Thymus (tissue), 11 donors: ENCODE data around the gene STIM1. TPM values are rescaled to one million over a fixed set of nuclear protein-coding genes. Genes with fewer than 3 reads are reported as not detected.
A peak's percentile ranks its signal among the peaks of the same experiment; 100 is the strongest.

ENCODE experiments used
- DNase-seq, 9 donors: peaks; one replicate each; pipeline ENCODE4 v3.0.0-alpha.2; 2013; ENCODE audit warnings: low spot score in 9 of 9, low read depth in 6 of 9, missing footprints in 1 of 9
- H3K27ac ChIP-seq, 2 donors: one replicate each; pipeline ENCODE4 v1.5.1; 2013; ENCODE audit warnings: control low read depth in 1 of 2, low read depth in 1 of 2, low read length in 1 of 2, mild to moderate bottlenecking in 1 of 2, moderate library complexity in 1 of 2
- H3K27me3 ChIP-seq, 2 donors: one replicate each; pipeline ENCODE4 v1.5.1; 2013; ENCODE audit warnings: low read length in 1 of 2; ENCODE audit not compliant: control insufficient read depth in 2 of 2, insufficient read depth in 1 of 2
- H3K36me3 ChIP-seq, 2 donors: one replicate each; pipeline ENCODE4 v1.5.1; 2013; ENCODE audit warnings: low read length in 1 of 2, mild to moderate bottlenecking in 1 of 2, moderate library complexity in 1 of 2; ENCODE audit not compliant: control insufficient read depth in 2 of 2, insufficient read depth in 2 of 2
- H3K4me1 ChIP-seq, 2 donors: one replicate each; pipeline ENCODE4 v1.5.1; 2013; ENCODE audit warnings: low read length in 2 of 2; ENCODE audit not compliant: control insufficient read depth in 2 of 2, insufficient read depth in 2 of 2
- H3K4me3 ChIP-seq, 2 donors: one replicate each; pipeline ENCODE4 v1.5.1; 2013; ENCODE audit warnings: low read length in 2 of 2, control low read depth in 1 of 2, mild to moderate bottlenecking in 1 of 2
- H3K9me3 ChIP-seq, 2 donors: one replicate each; pipeline ENCODE4 v1.5.1; 2013; ENCODE audit warnings: low read length in 1 of 2, mild to moderate bottlenecking in 1 of 2; ENCODE audit not compliant: control insufficient read depth in 2 of 2, insufficient read depth in 1 of 2
- WGBS: extraction: QIAGEN DNeasy Blood & Tissue Kit; methylation state at CpG from one replicate; pipeline ENCODE4 v1.1.7; 2013; 5-methylcytosine and 5-hydroxymethylcytosine counted together
- polyA plus RNA-seq: library from polyadenylated mRNA; stranded (reverse); fragments of 200-250 nt; gene quantifications from one replicate; pipeline ENCODE4 v1.2.3, GENCODE V29; 2013
- total RNA-seq: library from RNA; stranded (reverse); fragments of 120-200 nt; gene quantifications from one replicate; pipeline ENCODE4 v1.2.4, GENCODE V29; 2013
- donor health status: healthy.

STIM1 gene
- total and polyA plus RNA-seq, 2 donors = 30.8 to 33.0 TPM

GRCh38 chr11:3843326-3843725 lies 12.1 kb upstream of the STIM1 start:
- H3K4me1 ChIP-seq = peaks cover 13 to 42% of the 10 kb centered on the region in 2 donors

GRCh38 chr11:3845246-3845645 lies 10.2 kb upstream of the STIM1 start:
- peaks cover 3 to 25% of the 10 kb centered on the region in 2 donors for H3K4me1 ChIP-seq
- no peaks in the 10 kb centered on the region for H3K27me3 ChIP-seq
- H3K4me3 ChIP-seq = no peak overlapping the region
- H3K27ac ChIP-seq = no peak overlapping the region
- 98% methylated on average over 1 of the region's 1 CpG for WGBS
- no peaks in the 10 kb centered on the region for H3K9me3 ChIP-seq
- H3K36me3 ChIP-seq = no peaks in the 10 kb centered on the region
- DNase-seq = no peak

More at GRCh38 chr11:3843326-3843725, 12.1 kb upstream of the STIM1 start:
- 96% methylated on average over 3 of the region's 3 CpGs for WGBS
- no peak overlapping the region for H3K27ac ChIP-seq
- H3K4me3 ChIP-seq = no peak overlapping the region
- peaks cover 0 to 5% of the 10 kb centered on the region in 2 donors for H3K36me3 ChIP-seq
- no peaks in the 10 kb centered on the region for H3K9me3 ChIP-seq
- DNase-seq = no peak
- no peaks in the 10 kb centered on the region for H3K27me3 ChIP-seq

- 97% methylated on average over 3 of the region's 3 CpGs for WGBS
- Histone ChIP-seq H3K4me3 (no peak overlapping the region), H3K36me3 (no peaks in the 10 kb centered on the region), H3K27ac (peak overlapping the region; percentile 10 to 61), H3K9me3 (no peaks in the 10 kb centered on the region), H3K4me1 (peaks cover 3 to 25% of the 10 kb centered on the region in 2 donors), H3K27me3 (no peaks in the 10 kb centered on the region)
- no peak for DNase-seq
Measured at GRCh38 chr11:3845670-3846069, 9.8 kb upstream of the STIM1 start.

GRCh38 chr11:3849297-3849874 lies 6.1 kb upstream of the STIM1 start:
- 75% methylated on average over 10 of the region's 10 CpGs for WGBS
- DNase-seq = peak in 2 of 9 donors; percentile 71 to 82
- Histone ChIP-seq H3K27ac (no peak overlapping the region), H3K4me3 (no peak overlapping the region), H3K9me3 (no peaks in the 10 kb centered on the region), H3K4me1 (peaks cover 18 to 35% of the 10 kb centered on the region in 2 donors), H3K36me3 (no peaks in the 10 kb centered on the region), H3K27me3 (no peaks in the 10 kb centered on the region)

GRCh38 chr11:3853545-3853842 lies 2.0 kb upstream of the STIM1 start:
- Histone ChIP-seq H3K27ac (peak overlapping the region; percentile 95 to 97), H3K4me3 (no peak overlapping the region), H3K27me3 (no peaks in the 10 kb centered on the region), H3K36me3 (no peaks in the 10 kb centered on the region), H3K4me1 (peaks cover 21 to 46% of the 10 kb centered on the region in 2 donors), H3K9me3 (no peaks in the 10 kb centered on the region)
- DNase-seq = no peak
- WGBS = 100% methylated on average over 1 of the region's 1 CpG

- peak overlapping the region; percentile 92 to 98 for H3K4me3 ChIP-seq
- no peaks in the 10 kb centered on the region for H3K9me3 ChIP-seq
- peaks cover 26 to 51% of the 10 kb centered on the region in 2 donors for H3K4me1 ChIP-seq
- peak in 6 of 9 donors; percentile 69 to 93 (median 80) for DNase-seq
- 19% methylated on average over 11 of the region's 11 CpGs for WGBS
- H3K36me3 ChIP-seq = no peaks in the 10 kb centered on the region
- H3K27ac ChIP-seq = peak overlapping the region; percentile 95 to 97
- no peaks in the 10 kb centered on the region for H3K27me3 ChIP-seq
Measured at GRCh38 chr11:3853899-3854659, 1.4 kb upstream of the STIM1 start.

GRCh38 chr11:3854660-3854976 lies 846 bp upstream of the STIM1 start:
- peaks cover 32 to 57% of the 10 kb centered on the region in 2 donors for H3K4me1 ChIP-seq
- no peaks in the 10 kb centered on the region for H3K27me3 ChIP-seq
- no peaks in the 10 kb centered on the region for H3K36me3 ChIP-seq
- H3K9me3 ChIP-seq = no peaks in the 10 kb centered on the region
- H3K4me3 ChIP-seq = peak overlapping the region; percentile 92 to 98
- WGBS = 15% methylated on average over 7 of the region's 7 CpGs
- H3K27ac ChIP-seq = peak overlapping the region; percentile 95 to 97
- no peak for DNase-seq

- no peaks in the 10 kb centered on the region for H3K9me3 ChIP-seq
- peak in 2 of 9 donors; percentile 49 to 69 for DNase-seq
- H3K27ac ChIP-seq = peak overlapping the region; percentile 80 to 87
- H3K4me3 ChIP-seq = peak overlapping the region; percentile 92 to 98
- H3K27me3 ChIP-seq = no peaks in the 10 kb centered on the region
- H3K36me3 ChIP-seq = no peaks in the 10 kb centered on the region
- WGBS = 1% methylated on average over 40 of the region's 40 CpGs
- peaks cover 35 to 68% of the 10 kb centered on the region in 2 donors for H3K4me1 ChIP-seq
Measured at GRCh38 chr11:3855808-3856491, 486 bp downstream of the STIM1 start.
